ENCODE results near the gene PNLIP.

The PNLIP gene

GRCh38 chr10:116615199-116615776 lies 69.6 kb downstream of the PNLIP start:
- no peak for DNase-seq (ENCODE audit: low read depth)
